Right lobe of liver (tissue), 4 donors: ENCODE results near the gene CD4.

Experiments used
- CTCF ChIP-seq, 4 donors: fragments of 200-600 bp in 3 of 4; fragments of 450-650 bp in 1 of 4; IDR thresholded peaks; one replicate each; pipeline versions ENCODE4 v1.5.1 to v1.8.0; 2016 to 2022; ENCODE audit warnings: antibody characterized with exemption in 4 of 4, mild to moderate bottlenecking in 2 of 4
- POLR2A ChIP-seq: fragments of 450-650 bp; IDR thresholded peaks from one replicate; pipeline ENCODE4 v1.6.1; 2017; ENCODE audit warnings: antibody characterized with exemption, mild to moderate bottlenecking
- donor health status: DM: no; HTN: no; CAD: no.
- donor health status: DM: no; HTN: no; CAD: no.
- donor health status: DM: no; HTN: yes; CAD: no.

GRCh38 chr12:6765634-6766581, 23.4 kb upstream of the CD4 start, which contains the start of gene PTMS:
- no peak for TF ChIP-seq CTCF (IDR thresholded peaks at IDR 0.05)
- TF ChIP-seq POLR2A, result peak; percentile 92
